HEK293 (cell line): Measurements from ENCODE around the gene FANCC.

Experiments
- MEIS1 ChIP-seq: sonication (generic); formaldehyde crosslinking; IDR thresholded peaks from 2 replicates; pipeline ENCODE4 v1.8.1; 2022; ENCODE audit warnings: missing genetic modification reagents, mild to moderate bottlenecking, borderline replicate concordance
- SP7 ChIP-seq: fragments of 450-650 bp; formaldehyde crosslinking; IDR thresholded peaks from 2 replicates; pipeline ENCODE4 v1.5.1; 2016; ENCODE audit warnings: missing biosample characterization, missing genetic modification characterization
- ZBTB7A ChIP-seq: fragments of 450-650 bp; formaldehyde crosslinking; IDR thresholded peaks from 2 replicates; pipeline ENCODE4 v1.5.1; 2016; ENCODE audit warnings: low read depth, missing biosample characterization, missing genetic modification characterization
- ZFP41 ChIP-seq: fragments of 450-650 bp; formaldehyde crosslinking; IDR thresholded peaks from 2 replicates; pipeline ENCODE4 v1.5.1; 2016; ENCODE audit warnings: missing biosample characterization, missing genetic modification characterization, borderline replicate concordance
- ZFP69B ChIP-seq: fragments of 450-650 bp; formaldehyde crosslinking; IDR thresholded peaks from 2 replicates; pipeline ENCODE4 v1.5.1; 2016; ENCODE audit warnings: missing biosample characterization, missing genetic modification characterization
- ZIC2 ChIP-seq: fragments of 450-650 bp; formaldehyde crosslinking; IDR thresholded peaks from 2 replicates; pipeline ENCODE4 v1.5.1; 2016; ENCODE audit warnings: missing biosample characterization, missing genetic modification characterization
- ZNF133 ChIP-seq: fragments of 450-650 bp; formaldehyde crosslinking; IDR thresholded peaks from 2 replicates; pipeline ENCODE4 v1.5.1; 2016; ENCODE audit warnings: missing biosample characterization, missing genetic modification characterization
- ZNF138 ChIP-seq: fragments of 450-650 bp; formaldehyde crosslinking; IDR thresholded peaks from 2 replicates; pipeline ENCODE4 v1.5.1; 2016; ENCODE audit warnings: missing biosample characterization, missing genetic modification characterization, borderline replicate concordance
- ZNF19 ChIP-seq: fragments of 450-650 bp; formaldehyde crosslinking; IDR thresholded peaks from 2 replicates; pipeline ENCODE4; 2016; ENCODE audit warnings: missing biosample characterization, missing genetic modification characterization, low read depth
- ZNF223 ChIP-seq: fragments of 450-650 bp; formaldehyde crosslinking; IDR thresholded peaks from 2 replicates; pipeline ENCODE4 v1.5.1; 2016; ENCODE audit warnings: missing biosample characterization, missing genetic modification characterization
- ZNF311 ChIP-seq: fragments of 450-650 bp; formaldehyde crosslinking; IDR thresholded peaks from 2 replicates; pipeline ENCODE4 v1.5.1; 2017; ENCODE audit warnings: missing biosample characterization, missing genetic modification characterization, borderline replicate concordance
- ZNF335 ChIP-seq: fragments of 450-650 bp; formaldehyde crosslinking; conservative IDR thresholded peaks from 2 replicates; pipeline ENCODE4 v1.5.1; 2016; ENCODE audit warnings: missing biosample characterization, missing genetic modification characterization
- ZNF391 ChIP-seq: fragments of 450-650 bp; formaldehyde crosslinking; IDR thresholded peaks from 2 replicates; pipeline ENCODE4 v1.5.1; 2016; ENCODE audit warnings: low read depth, missing biosample characterization, missing genetic modification characterization, borderline replicate concordance
- ZNF473 ChIP-seq: fragments of 450-650 bp; formaldehyde crosslinking; IDR thresholded peaks from 2 replicates; pipeline ENCODE4 v1.5.1; 2017; ENCODE audit warnings: missing biosample characterization, missing genetic modification characterization
- ZNF544 ChIP-seq: fragments of 450-650 bp; formaldehyde crosslinking; IDR thresholded peaks from 2 replicates; pipeline ENCODE4 v1.5.0; 2017; ENCODE audit warnings: missing biosample characterization, missing genetic modification characterization
- ZNF629 ChIP-seq: fragments of 450-650 bp; formaldehyde crosslinking; IDR thresholded peaks from 2 replicates; pipeline ENCODE4 v1.5.1; 2017; ENCODE audit warnings: missing biosample characterization, missing genetic modification characterization
- ZNF654 ChIP-seq: fragments of 450-650 bp; formaldehyde crosslinking; IDR thresholded peaks from 2 replicates; pipeline ENCODE4 v1.5.1; 2016; ENCODE audit warnings: low read depth, missing biosample characterization, missing genetic modification characterization
- ZNF768 ChIP-seq: fragments of 450-650 bp; formaldehyde crosslinking; IDR thresholded peaks from 2 replicates; pipeline ENCODE4 v1.5.1; 2018; ENCODE audit warnings: missing biosample characterization, mild to moderate bottlenecking, missing genetic modification characterization
- ZNF777 ChIP-seq: fragments of 450-650 bp; formaldehyde crosslinking; IDR thresholded peaks from 2 replicates; pipeline ENCODE4 v1.5.1; 2017; ENCODE audit warnings: missing biosample characterization, missing genetic modification characterization, borderline replicate concordance
- ZNF843 ChIP-seq: fragments of 450-650 bp; formaldehyde crosslinking; IDR thresholded peaks from 2 replicates; pipeline ENCODE4 v1.5.1; 2016; ENCODE audit warnings: missing biosample characterization, missing genetic modification characterization
- TF ChIP-seq, protein P1 (sequence below): fragments of 450-650 bp; formaldehyde crosslinking; IDR thresholded peaks from 2 replicates; pipeline ENCODE4 v1.5.1; 2016; ENCODE audit warnings: missing biosample characterization, missing genetic modification characterization
- TF ChIP-seq, protein P2 (sequence below): fragments of 450-650 bp; formaldehyde crosslinking; IDR thresholded peaks from 2 replicates; pipeline ENCODE4 v1.5.1; 2016; ENCODE audit warnings: missing biosample characterization, missing genetic modification characterization
- TF ChIP-seq, protein P3 (sequence below): fragments of 450-650 bp; formaldehyde crosslinking; IDR thresholded peaks from 2 replicates; pipeline ENCODE4; 2016; ENCODE audit warnings: missing biosample characterization, missing genetic modification characterization
- TF ChIP-seq, protein P4 (sequence below): fragments of 450-650 bp; formaldehyde crosslinking; IDR thresholded peaks from 2 replicates; pipeline ENCODE4 v1.5.1; 2016; ENCODE audit warnings: missing biosample characterization, missing genetic modification characterization
- TF ChIP-seq, protein P5 (sequence below): fragments of 450-650 bp; formaldehyde crosslinking; IDR thresholded peaks from 2 replicates; pipeline ENCODE4 v1.5.1; 2016; ENCODE audit warnings: missing biosample characterization, missing genetic modification characterization
- TF ChIP-seq, protein P6 (sequence below): fragments of 450-650 bp; formaldehyde crosslinking; IDR thresholded peaks from 2 replicates; pipeline ENCODE4 v1.5.1; 2017; ENCODE audit warnings: missing biosample characterization, mild to moderate bottlenecking, missing genetic modification characterization, moderate library complexity
- TF ChIP-seq, protein P7 (sequence below): fragments of 450-650 bp; formaldehyde crosslinking; IDR thresholded peaks from 2 replicates; pipeline ENCODE4 v1.5.1; 2016; ENCODE audit warnings: missing biosample characterization, missing genetic modification characterization

The FANCC gene

DNA sequence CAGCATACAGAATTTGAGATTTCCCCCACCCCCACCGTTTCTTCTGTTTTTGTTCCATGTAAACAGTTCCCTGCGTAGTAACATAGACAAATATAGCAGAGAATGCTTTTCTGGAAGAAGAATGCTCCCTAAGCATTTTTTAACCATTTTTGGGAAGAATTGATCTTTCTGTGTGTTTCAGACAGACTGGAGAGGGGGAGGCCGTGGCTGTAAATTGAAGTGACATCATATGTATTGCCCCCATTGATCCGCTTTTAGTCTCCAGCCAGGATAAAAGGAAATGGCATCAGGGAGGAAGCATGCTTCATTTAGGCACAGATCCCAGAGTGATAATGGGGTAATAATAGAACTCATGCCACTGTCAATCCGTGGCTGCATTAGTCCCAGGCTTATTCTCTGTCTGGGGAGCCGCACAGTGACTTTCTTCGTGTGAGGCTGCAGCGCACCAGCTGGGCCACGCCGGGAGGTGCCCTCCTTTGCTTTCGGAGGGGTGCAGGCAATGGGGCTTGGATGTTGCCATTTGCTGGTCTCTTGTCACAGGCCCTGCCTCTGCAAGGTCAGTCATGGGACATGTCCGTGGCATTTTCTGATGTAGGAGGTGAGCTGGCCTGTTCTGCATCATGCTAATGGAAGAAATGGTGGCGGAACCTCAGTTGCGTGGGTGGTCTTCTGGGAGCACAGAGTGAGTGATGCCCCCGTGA, 261.5 kb downstream of the FANCC start (continued):
- TF ChIP-seq, protein P1, sequence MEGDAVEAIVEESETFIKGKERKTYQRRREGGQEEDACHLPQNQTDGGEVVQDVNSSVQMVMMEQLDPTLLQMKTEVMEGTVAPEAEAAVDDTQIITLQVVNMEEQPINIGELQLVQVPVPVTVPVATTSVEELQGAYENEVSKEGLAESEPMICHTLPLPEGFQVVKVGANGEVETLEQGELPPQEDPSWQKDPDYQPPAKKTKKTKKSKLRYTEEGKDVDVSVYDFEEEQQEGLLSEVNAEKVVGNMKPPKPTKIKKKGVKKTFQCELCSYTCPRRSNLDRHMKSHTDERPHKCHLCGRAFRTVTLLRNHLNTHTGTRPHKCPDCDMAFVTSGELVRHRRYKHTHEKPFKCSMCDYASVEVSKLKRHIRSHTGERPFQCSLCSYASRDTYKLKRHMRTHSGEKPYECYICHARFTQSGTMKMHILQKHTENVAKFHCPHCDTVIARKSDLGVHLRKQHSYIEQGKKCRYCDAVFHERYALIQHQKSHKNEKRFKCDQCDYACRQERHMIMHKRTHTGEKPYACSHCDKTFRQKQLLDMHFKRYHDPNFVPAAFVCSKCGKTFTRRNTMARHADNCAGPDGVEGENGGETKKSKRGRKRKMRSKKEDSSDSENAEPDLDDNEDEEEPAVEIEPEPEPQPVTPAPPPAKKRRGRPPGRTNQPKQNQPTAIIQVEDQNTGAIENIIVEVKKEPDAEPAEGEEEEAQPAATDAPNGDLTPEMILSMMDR (tag by site-specific recombination): no peak
- TF ChIP-seq ZNF629 (tag by site-specific recombination) (peak; percentile 56), ZNF768 (tag by site-specific recombination) (no peak), ZNF335 (tag by site-specific recombination) (0 out of 2 replicates have a peak, but pooled peaks have one; percentile 22), ZNF133 (no peak), ZNF223 (tag by site-specific recombination) (no peak), ZNF544 (tag by site-specific recombination) (no peak), ZNF843 (tag by site-specific recombination) (peak; percentile 28; the same call in 1 of the 2 replicates), ZNF473 (tag by site-specific recombination) (no peak), SP7 (tag by site-specific recombination) (0 out of 2 replicates have a peak, but pooled peaks have one; percentile 24), ZNF311 (tag by site-specific recombination) (no peak), ZFP41 (tag by site-specific recombination) (no peak), MEIS1 (CRISPR knock-in tag) (no peak), ZNF777 (no peak), ZIC2 (tag by site-specific recombination) (peak; percentile 87), ZNF391 (tag by site-specific recombination) (no peak), ZFP69B (tag by site-specific recombination) (no peak), ZNF138 (tag by site-specific recombination) (no peak), ZNF654 (tag by site-specific recombination) (no peak), ZBTB7A (tag by site-specific recombination) (no peak), ZNF19 (no peak)
- TF ChIP-seq, protein P2, sequence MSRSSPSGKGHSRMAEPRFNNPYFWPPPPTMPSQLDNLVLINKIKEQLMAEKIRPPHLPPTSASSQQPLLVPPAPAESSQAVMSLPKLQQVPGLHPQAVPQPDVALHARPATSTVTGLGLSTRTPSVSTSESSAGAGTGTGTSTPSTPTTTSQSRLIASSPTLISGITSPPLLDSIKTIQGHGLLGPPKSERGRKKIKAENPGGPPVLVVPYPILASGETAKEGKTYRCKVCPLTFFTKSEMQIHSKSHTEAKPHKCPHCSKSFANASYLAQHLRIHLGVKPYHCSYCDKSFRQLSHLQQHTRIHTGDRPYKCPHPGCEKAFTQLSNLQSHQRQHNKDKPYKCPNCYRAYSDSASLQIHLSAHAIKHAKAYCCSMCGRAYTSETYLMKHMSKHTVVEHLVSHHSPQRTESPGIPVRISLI (tag by site-specific recombination): no peak
- TF ChIP-seq, protein P3, sequence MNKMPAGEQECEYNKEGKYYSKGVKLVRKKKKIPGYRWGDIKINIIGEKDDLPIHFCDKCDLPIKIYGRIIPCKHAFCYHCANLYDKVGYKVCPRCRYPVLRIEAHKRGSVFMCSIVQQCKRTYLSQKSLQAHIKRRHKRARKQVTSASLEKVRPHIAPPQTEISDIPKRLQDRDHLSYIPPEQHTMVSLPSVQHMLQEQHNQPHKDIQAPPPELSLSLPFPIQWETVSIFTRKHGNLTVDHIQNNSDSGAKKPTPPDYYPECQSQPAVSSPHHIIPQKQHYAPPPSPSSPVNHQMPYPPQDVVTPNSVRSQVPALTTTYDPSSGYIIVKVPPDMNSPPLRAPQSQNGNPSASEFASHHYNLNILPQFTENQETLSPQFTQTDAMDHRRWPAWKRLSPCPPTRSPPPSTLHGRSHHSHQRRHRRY (tag by site-specific recombination): no peak
- TF ChIP-seq, protein P4, sequence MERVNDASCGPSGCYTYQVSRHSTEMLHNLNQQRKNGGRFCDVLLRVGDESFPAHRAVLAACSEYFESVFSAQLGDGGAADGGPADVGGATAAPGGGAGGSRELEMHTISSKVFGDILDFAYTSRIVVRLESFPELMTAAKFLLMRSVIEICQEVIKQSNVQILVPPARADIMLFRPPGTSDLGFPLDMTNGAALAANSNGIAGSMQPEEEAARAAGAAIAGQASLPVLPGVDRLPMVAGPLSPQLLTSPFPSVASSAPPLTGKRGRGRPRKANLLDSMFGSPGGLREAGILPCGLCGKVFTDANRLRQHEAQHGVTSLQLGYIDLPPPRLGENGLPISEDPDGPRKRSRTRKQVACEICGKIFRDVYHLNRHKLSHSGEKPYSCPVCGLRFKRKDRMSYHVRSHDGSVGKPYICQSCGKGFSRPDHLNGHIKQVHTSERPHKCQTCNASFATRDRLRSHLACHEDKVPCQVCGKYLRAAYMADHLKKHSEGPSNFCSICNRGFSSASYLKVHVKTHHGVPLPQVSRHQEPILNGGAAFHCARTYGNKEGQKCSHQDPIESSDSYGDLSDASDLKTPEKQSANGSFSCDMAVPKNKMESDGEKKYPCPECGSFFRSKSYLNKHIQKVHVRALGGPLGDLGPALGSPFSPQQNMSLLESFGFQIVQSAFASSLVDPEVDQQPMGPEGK (tag by site-specific recombination): no peak
- TF ChIP-seq, protein P5, sequence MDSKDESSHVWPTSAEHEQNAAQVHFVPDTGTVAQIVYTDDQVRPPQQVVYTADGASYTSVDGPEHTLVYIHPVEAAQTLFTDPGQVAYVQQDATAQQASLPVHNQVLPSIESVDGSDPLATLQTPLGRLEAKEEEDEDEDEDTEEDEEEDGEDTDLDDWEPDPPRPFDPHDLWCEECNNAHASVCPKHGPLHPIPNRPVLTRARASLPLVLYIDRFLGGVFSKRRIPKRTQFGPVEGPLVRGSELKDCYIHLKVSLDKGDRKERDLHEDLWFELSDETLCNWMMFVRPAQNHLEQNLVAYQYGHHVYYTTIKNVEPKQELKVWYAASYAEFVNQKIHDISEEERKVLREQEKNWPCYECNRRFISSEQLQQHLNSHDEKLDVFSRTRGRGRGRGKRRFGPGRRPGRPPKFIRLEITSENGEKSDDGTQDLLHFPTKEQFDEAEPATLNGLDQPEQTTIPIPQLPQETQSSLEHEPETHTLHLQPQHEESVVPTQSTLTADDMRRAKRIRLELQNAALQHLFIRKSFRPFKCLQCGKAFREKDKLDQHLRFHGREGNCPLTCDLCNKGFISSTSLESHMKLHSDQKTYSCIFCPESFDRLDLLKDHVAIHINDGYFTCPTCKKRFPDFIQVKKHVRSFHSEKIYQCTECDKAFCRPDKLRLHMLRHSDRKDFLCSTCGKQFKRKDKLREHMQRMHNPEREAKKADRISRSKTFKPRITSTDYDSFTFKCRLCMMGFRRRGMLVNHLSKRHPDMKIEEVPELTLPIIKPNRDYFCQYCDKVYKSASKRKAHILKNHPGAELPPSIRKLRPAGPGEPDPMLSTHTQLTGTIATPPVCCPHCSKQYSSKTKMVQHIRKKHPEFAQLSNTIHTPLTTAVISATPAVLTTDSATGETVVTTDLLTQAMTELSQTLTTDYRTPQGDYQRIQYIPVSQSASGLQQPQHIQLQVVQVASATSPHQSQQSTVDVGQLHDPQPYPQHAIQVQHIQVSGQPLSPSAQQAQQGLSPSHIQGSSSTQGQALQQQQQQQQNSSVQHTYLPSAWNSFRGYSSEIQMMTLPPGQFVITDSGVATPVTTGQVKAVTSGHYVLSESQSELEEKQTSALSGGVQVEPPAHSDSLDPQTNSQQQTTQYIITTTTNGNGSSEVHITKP (tag by site-specific recombination): no peak
- TF ChIP-seq, protein P6, sequence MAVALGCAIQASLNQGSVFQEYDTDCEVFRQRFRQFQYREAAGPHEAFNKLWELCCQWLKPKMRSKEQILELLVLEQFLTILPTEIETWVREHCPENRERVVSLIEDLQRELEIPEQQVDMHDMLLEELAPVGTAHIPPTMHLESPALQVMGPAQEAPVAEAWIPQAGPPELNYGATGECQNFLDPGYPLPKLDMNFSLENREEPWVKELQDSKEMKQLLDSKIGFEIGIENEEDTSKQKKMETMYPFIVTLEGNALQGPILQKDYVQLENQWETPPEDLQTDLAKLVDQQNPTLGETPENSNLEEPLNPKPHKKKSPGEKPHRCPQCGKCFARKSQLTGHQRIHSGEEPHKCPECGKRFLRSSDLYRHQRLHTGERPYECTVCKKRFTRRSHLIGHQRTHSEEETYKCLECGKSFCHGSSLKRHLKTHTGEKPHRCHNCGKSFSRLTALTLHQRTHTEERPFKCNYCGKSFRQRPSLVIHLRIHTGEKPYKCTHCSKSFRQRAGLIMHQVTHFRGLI (tag by site-specific recombination): no peak
- TF ChIP-seq, protein P7, sequence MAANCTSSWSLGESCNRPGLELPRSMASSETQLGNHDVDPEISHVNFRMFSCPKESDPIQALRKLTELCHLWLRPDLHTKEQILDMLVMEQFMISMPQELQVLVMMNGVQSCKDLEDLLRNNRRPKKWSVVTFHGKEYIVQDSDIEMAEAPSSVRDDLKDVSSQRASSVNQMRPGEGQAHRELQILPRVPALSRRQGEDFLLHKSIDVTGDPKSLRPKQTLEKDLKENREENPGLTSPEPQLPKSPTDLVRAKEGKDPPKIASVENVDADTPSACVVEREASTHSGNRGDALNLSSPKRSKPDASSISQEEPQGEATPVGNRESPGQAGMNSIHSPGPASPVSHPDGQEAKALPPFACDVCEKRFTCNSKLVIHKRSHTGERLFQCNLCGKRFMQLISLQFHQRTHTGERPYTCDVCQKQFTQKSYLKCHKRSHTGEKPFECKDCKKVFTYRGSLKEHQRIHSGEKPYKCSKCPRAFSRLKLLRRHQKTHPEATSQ (tag by site-specific recombination): no peak
